OCI-LY7 (cell line): ENCODE results near the gene NEK4. TPM values are rescaled to one million over a fixed set of nuclear protein-coding genes. Genes with fewer than 3 reads are reported as not detected.

Experiments used
- BruUV-seq: library from RNA; stranded (reverse); fragments of 400-500 nt; replicated peaks from 2 replicates; lab custom pipeline; 2021; lab: Mats Ljungman, UMichigan
- CTCF ChIA-PET: fragments of 300-600 bp; sonication (Branson Sonifier 250); formaldehyde crosslinking; loops from one replicate; lab custom pipeline; 2022; ENCODE audit warnings: antibody characterized with exemption; ENCODE audit not compliant: unreplicated experiment; lab: Charles Lee
- POLR2A ChIA-PET: fragments of 300-600 bp; sonication (Branson Sonifier 250); formaldehyde crosslinking; loops from one replicate; lab custom pipeline; 2022; ENCODE audit warnings: antibody characterized with exemption; lab: Charles Lee
- DNase-seq: peaks from one replicate; pipeline ENCODE4 v3.0.0-alpha.2; 2015; ENCODE audit warnings: low spot score
- H2AFZ ChIP-seq: fragments of 200-600 bp; sonication (generic), shearing (Covaris generic); 2 replicates; pipeline ENCODE4 v1.6.1; 2014; ENCODE audit warnings: mild to moderate bottlenecking, antibody characterized with exemption, low read length, moderate library complexity
- H3K27ac ChIP-seq: fragments of 200-600 bp; sonication (generic); 2 replicates; pipeline ENCODE4 v1.5.1; 2014; ENCODE audit warnings: mixed run types, low read depth, mild to moderate bottlenecking, moderate library complexity, low read length, inconsistent platforms; ENCODE audit not compliant: poor library complexity, severe bottlenecking
- H3K36me3 ChIP-seq: fragments of 200-600 bp; sonication (generic); 2 replicates; pipeline ENCODE4 v1.6.1; 2014; ENCODE audit warnings: mild to moderate bottlenecking, antibody characterized with exemption, low read length, moderate library complexity, mixed read lengths; ENCODE audit not compliant: insufficient read depth
- H3K4me1 ChIP-seq: fragments of 200-600 bp; sonication (generic); 2 replicates; pipeline ENCODE4 v1.5.1; 2014; ENCODE audit warnings: mild to moderate bottlenecking, low read length; ENCODE audit not compliant: insufficient read depth, poor library complexity, severe bottlenecking
- H3K4me2 ChIP-seq: fragments of 200-600 bp; sonication (generic); 2 replicates; pipeline ENCODE4 v1.6.1; 2014; ENCODE audit warnings: mild to moderate bottlenecking, low read length
- H3K4me3 ChIP-seq: fragments of 200-600 bp; sonication (generic); 2 replicates; pipeline ENCODE4 v1.5.1; 2014; ENCODE audit warnings: mild to moderate bottlenecking, low read depth, low read length; ENCODE audit not compliant: poor library complexity, severe bottlenecking
- H3K79me2 ChIP-seq: fragments of 200-600 bp; sonication (generic); 2 replicates; pipeline ENCODE4 v1.6.1; 2016; ENCODE audit warnings: low read depth, mild to moderate bottlenecking, low read length, moderate library complexity, mixed read lengths; ENCODE audit not compliant: insufficient read depth
- H3K9me2 ChIP-seq: fragments of 200-600 bp; sonication (generic); 2 replicates; pipeline ENCODE4 v1.6.1; 2016; ENCODE audit warnings: mild to moderate bottlenecking, low read length, mixed read lengths; ENCODE audit not compliant: insufficient read depth
- H3K9me3 ChIP-seq: fragments of 200-600 bp; sonication (generic); 2 replicates; pipeline ENCODE4 v1.6.1; 2014; ENCODE audit warnings: mild to moderate bottlenecking, mixed run types, low read length, mixed read lengths
- H4K20me1 ChIP-seq: fragments of 200-600 bp; sonication (generic); 2 replicates; pipeline ENCODE4 v1.6.1; 2014; ENCODE audit warnings: mild to moderate bottlenecking, antibody characterized with exemption, low read length, moderate library complexity, mixed read lengths; ENCODE audit not compliant: insufficient read depth
- EZH2phosphoT487 ChIP-seq: fragments of 200-600 bp; sonication (generic); IDR thresholded peaks from 2 replicates; pipeline ENCODE4 v1.6.1; 2018; ENCODE audit warnings: low read depth, borderline replicate concordance, mild to moderate bottlenecking, mixed run types, antibody characterized with exemption, low read length, moderate library complexity, mixed read lengths
- intact Hi-C: fragments of 100-400 bp; cut with micrococcal nuclease; formaldehyde crosslinking; loops from one replicate; pipeline ENCODE4 v1.10.0; 2022; ENCODE audit not compliant: unreplicated experiment
- total RNA-seq, 2 experiments: library from RNA; depleted of rRNA in 1 of 2; stranded (reverse); fragments of >200 nt in 1 of 2; shearing (Covaris generic) in 1 of 2; gene quantifications; 2 replicates each; pipeline ENCODE4 v1.2.3, GENCODE V29; 2014 to 2022
- TF ChIP-seq, protein P1 (sequence below): fragments of 200-600 bp; sonication (generic); conservative IDR thresholded peaks from 2 replicates; pipeline ENCODE4 v1.5.1; 2014; ENCODE audit warnings: mild to moderate bottlenecking, antibody characterized with exemption, low read length, moderate library complexity, mixed read lengths

Gene NEK4
- total RNA-seq, 2 experiments from 2014 or later, result 27.5 to 38.6 TPM

DNA sequence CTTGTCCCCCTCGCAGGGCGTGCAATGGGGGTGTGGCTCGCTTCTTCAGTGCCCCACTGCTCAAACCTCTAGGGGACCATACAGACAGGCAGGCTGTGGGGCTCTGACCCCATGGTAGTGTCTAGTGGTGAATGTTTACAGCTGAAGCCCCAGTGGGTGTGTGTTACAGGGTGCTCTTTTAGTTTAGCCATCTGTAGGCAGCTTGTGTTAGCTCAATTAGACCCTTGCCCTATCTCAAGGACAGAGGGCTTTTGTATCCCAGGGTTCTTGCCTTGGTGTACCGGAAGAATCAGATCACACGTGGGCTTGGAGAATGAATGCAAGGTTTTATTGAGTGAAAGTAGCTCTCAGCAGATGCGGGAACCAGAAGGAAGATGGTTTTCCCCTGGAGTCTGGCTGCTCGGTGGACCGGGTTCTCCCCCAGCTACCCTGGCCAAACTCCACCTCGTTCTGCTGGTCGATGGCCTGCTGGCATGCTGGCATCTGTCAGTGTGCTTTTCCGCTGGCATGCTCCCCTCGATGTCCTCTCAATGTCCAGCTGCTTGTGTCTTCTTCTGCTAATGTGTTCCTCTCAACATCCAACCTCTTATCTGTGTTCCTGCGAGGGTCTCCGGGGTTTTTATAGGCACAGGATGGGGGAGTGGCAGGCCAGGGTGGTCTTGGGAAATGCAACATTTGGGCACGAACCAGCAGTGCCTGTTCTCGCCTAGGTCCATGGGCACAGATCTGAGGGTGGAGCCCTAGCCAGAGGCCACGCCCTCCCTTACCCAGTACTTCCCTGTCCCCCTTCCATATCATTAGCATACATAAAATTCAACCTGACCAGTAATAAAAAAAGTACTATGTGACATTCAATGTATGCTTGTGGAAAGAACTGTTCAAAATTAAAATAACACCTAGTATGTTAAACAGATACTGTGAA lies 58.2 kb downstream of the NEK4 start:
- Histone ChIP-seq H3K9me2 (no peaks in the 10 kb centered on the region), H3K36me3 (peaks cover 52% of the 10 kb centered on the region), H3K27ac (no peak overlapping the region), H3K4me1 (peaks cover 24% of the 10 kb centered on the region), H2AFZ (no peak overlapping the region), H4K20me1 (peaks cover 5% of the 10 kb centered on the region; the same call in 1 of the 2 replicates), H3K9me3 (no peaks in the 10 kb centered on the region; the same call in 1 of the 2 replicates), H3K79me2 (peaks cover 15% of the 10 kb centered on the region; the same call in 1 of the 2 replicates), H3K4me2 (no peak overlapping the region), H3K4me3 (no peak overlapping the region)
- no peak for DNase-seq
- intact Hi-C loops, result no loop called here
- POLR2A ChIA-PET, result interaction anchor here (1.3 kb wide), 1 partner anchor 8 kb away, joined by 3 read pairs; no protein-coding TSS in a partner anchor
- no TSS peak for BruUV-seq
- CTCF ChIA-PET, result no interaction called here
- TF ChIP-seq, protein P1, sequence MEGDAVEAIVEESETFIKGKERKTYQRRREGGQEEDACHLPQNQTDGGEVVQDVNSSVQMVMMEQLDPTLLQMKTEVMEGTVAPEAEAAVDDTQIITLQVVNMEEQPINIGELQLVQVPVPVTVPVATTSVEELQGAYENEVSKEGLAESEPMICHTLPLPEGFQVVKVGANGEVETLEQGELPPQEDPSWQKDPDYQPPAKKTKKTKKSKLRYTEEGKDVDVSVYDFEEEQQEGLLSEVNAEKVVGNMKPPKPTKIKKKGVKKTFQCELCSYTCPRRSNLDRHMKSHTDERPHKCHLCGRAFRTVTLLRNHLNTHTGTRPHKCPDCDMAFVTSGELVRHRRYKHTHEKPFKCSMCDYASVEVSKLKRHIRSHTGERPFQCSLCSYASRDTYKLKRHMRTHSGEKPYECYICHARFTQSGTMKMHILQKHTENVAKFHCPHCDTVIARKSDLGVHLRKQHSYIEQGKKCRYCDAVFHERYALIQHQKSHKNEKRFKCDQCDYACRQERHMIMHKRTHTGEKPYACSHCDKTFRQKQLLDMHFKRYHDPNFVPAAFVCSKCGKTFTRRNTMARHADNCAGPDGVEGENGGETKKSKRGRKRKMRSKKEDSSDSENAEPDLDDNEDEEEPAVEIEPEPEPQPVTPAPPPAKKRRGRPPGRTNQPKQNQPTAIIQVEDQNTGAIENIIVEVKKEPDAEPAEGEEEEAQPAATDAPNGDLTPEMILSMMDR, result no peak
- TF ChIP-seq EZH2phosphoT487, result no peak

DNA sequence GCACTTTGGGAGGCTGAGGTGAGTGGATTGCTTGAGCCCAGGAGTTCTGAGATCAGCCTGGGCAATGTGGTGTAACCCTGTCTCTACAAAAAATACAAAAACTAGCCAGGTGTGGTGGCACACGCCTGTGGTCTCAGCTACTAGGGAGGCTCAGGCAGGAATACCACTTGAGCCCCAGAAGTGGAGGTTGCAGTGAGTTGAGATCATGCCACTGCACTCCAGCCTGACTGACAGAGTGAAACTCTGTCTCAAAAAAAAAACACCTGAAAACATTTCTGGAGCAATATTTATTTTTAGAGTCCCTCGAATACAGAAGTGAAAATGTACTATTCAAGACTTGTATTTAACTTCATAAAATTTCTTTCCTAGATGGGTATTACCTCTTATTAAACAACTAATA lies 60.2 kb downstream of the NEK4 start:
- no TSS peak for BruUV-seq

More for the DNA sequence above, 60.2 kb downstream of the NEK4 start:
- CTCF ChIA-PET, result no interaction called here
- no peak for TF ChIP-seq EZH2phosphoT487
- TF ChIP-seq, protein P1, result no peak
- Histone ChIP-seq H3K9me2 (no peaks in the 10 kb centered on the region), H2AFZ (no peak overlapping the region), H3K4me1 (peaks cover 34% of the 10 kb centered on the region), H3K27ac (no peak overlapping the region), H3K36me3 (peaks cover 52% of the 10 kb centered on the region), H3K4me3 (no peak overlapping the region), H3K79me2 (peaks cover 29% of the 10 kb centered on the region), H4K20me1 (peaks cover 10% of the 10 kb centered on the region; the same call in 1 of the 2 replicates), H3K9me3 (no peaks in the 10 kb centered on the region; the same call in 1 of the 2 replicates), H3K4me2 (0 out of 2 replicates have a peak overlapping the region, but pooled peaks have one; percentile 19)
- POLR2A ChIA-PET, result interaction anchor here (0.6 kb wide), 1 partner anchor 16 kb away, joined by 4 read pairs; no protein-coding TSS in a partner anchor
- intact Hi-C loops, result no loop called here
- DNase-seq, result no peak
